GM19395 (cell line): ENCODE data around the gene BAHD1.
A peak's percentile ranks its signal among the peaks of the same experiment; 100 is the strongest.

ENCODE experiments used
- ATAC-seq: cut with Tn5 transposase; IDR thresholded peaks from one replicate; pipeline ENCODE4 v1.9.1; 2021; ENCODE audit warnings: mild to moderate bottlenecking, moderate library complexity; ENCODE audit not compliant: unreplicated experiment

The BAHD1 gene

GRCh38 chr15:40464595-40465185 lies 23.9 kb downstream of the BAHD1 start:
- ATAC-seq, result no peak

DNA sequence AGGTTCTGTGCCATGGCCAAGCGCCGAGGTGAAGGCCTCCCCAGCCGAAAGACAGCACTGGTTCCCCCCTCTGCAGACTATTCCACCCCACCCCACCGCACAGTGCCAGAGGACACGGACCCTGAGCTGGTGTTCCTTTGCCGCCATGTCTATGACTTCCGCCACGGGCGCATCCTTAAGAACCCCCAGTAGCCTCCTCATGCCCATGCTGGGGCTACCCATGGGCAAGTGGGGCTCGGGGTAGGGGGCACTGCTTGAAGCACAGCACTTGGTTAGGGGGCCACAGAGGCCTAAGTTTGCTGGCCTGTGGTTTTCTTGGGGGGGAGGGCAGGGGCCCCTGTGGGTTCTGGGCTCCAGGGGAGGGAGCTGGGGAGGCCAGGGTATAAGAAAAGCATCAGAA lies 25.2 kb downstream of the BAHD1 start:
- ATAC-seq, result no peak

DNA sequence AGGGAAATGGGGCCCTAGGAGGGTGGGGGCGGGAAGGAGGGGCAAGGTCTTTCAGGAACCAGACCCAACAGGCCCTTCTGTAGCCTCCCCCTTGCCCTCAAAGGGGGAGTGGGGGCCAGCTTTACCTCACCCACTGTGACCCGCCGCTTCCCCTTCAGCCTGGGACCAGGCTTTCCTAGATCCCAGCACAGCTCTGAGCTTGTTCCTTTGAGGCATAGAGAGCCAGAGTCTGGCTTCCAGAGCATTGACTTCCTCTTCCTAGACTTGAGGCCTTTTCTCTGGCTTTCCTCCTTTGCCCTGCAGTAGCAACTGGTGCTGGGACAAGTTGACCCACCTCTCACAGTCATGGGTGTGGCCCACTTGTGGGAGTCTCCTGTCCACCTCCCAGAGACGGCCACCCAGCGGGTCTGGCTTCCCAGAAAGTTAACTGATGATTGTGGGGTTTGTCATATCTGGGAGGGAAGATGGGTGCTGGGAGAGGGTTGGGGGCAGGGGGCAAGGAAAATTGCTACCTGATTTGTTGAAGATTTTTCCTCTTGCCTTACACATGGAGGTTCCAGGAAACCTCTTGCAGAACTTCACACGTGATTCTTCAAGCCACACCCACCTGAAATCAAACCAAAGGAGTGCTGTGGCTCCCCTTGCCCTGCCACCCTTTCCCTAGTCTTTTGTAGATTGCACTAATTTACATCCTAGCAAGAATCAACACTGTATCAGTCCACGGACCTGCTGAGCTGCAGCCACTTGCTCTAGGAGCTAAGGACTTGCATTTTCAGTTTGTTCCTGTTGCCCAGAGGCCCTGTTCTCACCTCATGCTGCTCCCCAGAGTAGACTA lies 25.9 kb downstream of the BAHD1 start:
- ATAC-seq, result no peak

- no peak for ATAC-seq
Observed at GRCh38 chr15:40467261-40467615, 26.5 kb downstream of the BAHD1 start.

GRCh38 chr15:40468898-40469331 lies 28.2 kb downstream of the BAHD1 start:
- ATAC-seq, result no peak

- no peak for ATAC-seq
Observed at GRCh38 chr15:40469776-40470390, 29.1 kb downstream of the BAHD1 start.

DNA sequence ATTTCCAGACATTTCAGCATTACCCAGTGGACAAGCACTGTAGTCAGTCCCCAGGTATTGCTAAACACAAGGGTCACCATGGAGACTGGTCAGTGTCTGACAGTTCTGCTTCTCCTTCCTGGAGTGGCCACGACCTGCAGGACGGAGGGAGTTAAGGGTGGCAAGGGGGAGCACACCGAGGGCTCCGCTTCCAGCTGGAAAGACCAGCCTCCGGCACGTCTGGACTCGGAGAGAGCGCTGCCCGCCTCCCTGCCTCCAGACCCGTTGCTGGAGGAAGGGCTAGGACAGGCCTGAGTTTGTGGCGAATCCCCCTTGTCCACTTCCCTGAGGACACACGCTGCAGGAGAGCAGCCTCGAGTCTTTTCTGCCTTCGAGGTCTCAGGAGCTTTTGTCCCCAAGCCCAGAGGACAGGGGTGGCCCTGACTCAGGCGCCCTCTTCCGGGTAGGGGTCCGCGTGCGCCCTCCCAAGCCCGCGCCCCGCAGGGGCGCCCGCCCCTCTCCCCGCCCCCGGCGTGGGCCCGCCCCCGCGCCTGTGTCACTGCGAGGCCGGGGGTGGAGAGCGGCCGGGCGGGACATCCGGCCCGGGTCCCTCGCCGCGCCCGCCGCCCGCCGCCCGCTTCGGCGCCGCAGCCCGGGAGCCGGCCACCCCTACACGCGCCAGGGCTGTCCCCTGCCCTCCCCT lies 29.8 kb downstream of the BAHD1 start, which contains the start of gene CHST14:
CHST14 (plus strand) TSS at position 562 of the 682 bp plus-strand sequence. CDS start 230 bp downstream, outside the sequence.
- peak; percentile 58 for ATAC-seq

- ATAC-seq, result peak; percentile 36
Observed at GRCh38 chr15:40471105-40471807, 30.5 kb downstream of the BAHD1 start.

DNA sequence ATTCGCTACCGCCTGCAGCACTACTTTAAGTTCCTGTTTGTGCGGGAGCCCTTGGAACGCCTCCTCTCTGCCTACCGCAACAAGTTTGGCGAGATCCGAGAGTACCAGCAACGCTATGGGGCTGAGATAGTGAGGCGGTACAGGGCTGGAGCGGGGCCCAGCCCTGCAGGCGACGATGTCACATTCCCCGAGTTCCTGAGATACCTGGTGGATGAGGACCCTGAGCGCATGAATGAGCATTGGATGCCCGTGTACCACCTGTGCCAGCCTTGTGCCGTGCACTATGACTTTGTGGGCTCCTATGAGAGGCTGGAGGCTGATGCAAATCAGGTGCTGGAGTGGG lies 31.0 kb downstream of the BAHD1 start:
- peak; percentile 23 for ATAC-seq

GRCh38 chr15:40472171-40472727 lies 31.5 kb downstream of the BAHD1 start:
- no peak for ATAC-seq

- no peak for ATAC-seq
Observed at GRCh38 chr15:40474581-40474980, 33.8 kb downstream of the BAHD1 start.

GRCh38 chr15:40477642-40478327 lies 37.0 kb downstream of the BAHD1 start:
- ATAC-seq, result no peak

DNA sequence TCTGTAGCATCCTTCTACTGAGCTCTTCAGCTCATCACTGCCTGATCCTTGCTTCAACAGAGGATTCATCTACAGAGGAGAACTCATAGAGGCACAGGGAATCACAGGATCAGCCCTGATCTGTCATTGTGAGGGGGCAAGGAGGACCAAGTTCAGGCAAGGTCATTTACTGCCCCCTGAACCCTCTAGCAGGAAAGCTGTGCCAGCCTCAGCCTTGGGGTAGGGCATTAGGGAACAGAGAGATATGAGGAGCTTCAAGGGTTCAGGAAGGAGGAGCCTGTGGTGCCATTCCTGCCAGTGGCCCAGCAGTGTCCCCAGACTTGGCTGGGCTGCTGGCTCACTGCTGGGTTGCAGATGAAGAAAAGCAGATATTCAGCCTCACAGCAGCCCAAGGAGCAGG lies 38.3 kb downstream of the BAHD1 start:
- ATAC-seq, result no peak

DNA sequence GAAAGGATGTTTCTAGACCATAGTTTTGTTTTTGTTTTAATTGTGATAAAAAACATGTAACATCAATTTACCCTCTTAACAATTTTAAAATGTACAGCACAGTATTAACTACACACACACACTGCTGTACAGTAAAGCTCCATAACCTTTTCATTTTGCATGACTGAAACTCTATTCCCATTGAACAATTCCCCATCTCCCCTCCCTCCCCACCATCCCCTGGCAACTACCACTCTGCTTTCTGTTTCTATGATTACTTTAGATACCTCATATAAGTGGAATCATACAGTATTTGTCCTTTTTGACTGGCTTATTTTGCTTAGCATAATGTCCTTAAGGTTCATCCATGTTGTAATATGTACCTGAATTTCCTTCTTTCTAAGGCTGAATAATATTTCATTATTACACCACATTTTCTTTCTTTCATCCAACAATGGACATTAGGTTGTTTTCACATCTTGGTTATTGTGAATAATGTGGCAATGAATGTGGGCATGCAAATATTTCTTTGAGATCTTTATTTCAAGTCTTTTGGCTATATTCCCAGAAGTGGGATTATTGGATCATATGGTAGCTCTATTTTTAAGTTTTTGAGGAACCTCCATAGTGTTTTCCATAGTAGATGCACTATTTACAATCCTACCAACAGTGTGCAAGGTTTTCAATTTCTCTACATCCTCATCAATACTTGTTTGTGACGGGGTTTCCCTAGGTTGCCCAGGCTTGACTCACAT lies 40.8 kb downstream of the BAHD1 start:
- ATAC-seq, result no peak

DNA sequence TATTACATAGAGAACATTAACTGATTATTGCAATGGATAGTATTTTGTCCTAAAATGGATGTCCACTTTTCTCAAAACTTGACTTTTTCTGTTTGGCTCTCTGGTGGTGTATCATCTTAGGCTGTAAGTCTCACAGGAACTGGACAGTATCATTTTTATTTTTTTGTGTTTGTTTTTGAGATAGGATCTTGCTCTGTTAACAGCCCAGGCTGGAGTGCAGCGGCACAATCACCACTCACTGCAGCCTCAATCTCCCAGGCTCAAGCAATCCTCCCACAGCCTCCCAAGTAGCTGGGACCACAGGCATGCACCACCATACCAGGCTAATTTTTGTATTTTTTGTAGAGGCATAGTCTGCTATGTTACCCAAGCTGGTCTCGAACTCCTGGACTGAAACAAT lies 43.2 kb downstream of the BAHD1 start:
- ATAC-seq, result no peak

- ATAC-seq, result no peak
Observed at GRCh38 chr15:40486066-40486770, 45.5 kb downstream of the BAHD1 start.

DNA sequence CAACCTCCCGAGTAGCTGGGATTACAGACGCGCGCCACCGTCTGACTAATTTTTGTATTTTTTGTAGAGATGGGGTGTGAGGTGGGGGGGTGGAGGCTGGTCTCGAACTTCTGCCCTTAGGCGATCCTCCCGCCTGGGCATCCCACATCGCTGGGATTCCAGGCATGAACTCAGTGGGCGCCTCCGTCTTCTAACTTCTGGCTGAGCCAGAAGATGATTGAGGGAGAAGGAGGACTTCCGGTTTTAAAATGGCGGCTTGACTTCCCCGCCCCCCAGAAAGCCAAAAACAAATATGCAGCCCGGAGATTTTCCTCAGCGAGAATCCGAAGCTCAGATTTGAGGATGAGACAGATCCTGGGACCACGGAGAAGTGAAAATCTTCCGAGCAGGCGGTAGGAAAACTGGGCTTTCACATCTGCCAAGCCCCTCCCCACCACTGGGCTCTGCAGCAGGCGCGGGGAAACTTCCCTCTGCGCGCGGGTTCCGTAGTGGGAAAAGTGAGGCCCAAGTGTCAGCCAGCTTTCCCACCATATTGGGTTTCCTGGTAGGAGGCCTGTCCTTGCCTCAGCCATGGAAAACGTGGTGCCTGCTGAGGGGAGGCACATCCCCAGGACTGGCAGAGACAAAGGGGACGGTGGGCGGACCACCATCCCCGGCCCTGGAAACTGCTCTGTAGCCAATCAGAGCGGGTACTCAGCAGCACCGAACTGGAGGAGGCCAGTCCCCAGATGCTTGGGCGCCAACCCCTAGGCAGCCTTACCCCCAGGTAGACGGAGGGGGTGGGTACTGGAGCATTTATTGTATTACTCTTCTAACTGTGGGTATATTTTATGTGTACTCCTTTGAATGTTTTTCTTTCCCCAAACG lies 47.3 kb downstream of the BAHD1 start:
- no peak for ATAC-seq
